Body of pancreas (tissue), 4 donors: ENCODE measurements around the gene CEP164.

Experiments used
- POLR2A ChIP-seq, 3 donors: fragments of 450-650 bp; IDR thresholded peaks; one replicate each; pipeline ENCODE4 v1.6.1; 2016; ENCODE audit warnings: antibody characterized with exemption in 3 of 3, mild to moderate bottlenecking in 2 of 3
- TF ChIP-seq, protein P1 (sequence below), 7 experiments: fragments of 450-650 bp in 4 of 7; fragments of 200-600 bp in 3 of 7; sonication (generic) in 3 of 7; IDR thresholded peaks; one replicate each; pipeline ENCODE4 v1.5.1; 2016 to 2019; ENCODE audit warnings: antibody characterized with exemption in 7 of 7

DNA sequence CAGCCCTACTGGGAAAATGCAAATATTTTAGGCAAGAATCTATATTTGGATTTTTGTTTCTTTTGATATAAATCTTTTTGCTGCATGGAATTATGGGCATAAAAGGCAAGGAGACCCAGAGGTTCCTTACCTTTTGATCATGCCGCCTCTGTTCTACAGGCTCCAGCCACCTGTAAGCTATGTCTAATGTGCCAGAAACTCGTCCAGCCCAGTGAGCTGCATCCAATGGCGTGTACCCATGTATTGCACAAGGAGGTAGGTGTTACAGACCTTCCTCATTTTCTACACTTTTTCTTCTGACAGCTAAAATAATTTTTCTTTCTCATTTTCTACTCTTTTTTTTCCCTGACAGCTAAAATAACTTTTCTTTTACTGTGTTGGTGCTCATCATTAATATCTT is 44.7 kb upstream of the CEP164 start:
- TF ChIP-seq, protein P1, sequence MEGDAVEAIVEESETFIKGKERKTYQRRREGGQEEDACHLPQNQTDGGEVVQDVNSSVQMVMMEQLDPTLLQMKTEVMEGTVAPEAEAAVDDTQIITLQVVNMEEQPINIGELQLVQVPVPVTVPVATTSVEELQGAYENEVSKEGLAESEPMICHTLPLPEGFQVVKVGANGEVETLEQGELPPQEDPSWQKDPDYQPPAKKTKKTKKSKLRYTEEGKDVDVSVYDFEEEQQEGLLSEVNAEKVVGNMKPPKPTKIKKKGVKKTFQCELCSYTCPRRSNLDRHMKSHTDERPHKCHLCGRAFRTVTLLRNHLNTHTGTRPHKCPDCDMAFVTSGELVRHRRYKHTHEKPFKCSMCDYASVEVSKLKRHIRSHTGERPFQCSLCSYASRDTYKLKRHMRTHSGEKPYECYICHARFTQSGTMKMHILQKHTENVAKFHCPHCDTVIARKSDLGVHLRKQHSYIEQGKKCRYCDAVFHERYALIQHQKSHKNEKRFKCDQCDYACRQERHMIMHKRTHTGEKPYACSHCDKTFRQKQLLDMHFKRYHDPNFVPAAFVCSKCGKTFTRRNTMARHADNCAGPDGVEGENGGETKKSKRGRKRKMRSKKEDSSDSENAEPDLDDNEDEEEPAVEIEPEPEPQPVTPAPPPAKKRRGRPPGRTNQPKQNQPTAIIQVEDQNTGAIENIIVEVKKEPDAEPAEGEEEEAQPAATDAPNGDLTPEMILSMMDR (IDR thresholded peaks at IDR 0.05), result no peak
- no peak for TF ChIP-seq POLR2A (IDR thresholded peaks at IDR 0.05)
